K562 (cell line): ENCODE measurements around the gene CST7. TPM values are rescaled to one million over a fixed set of nuclear protein-coding genes. Genes with fewer than 3 reads are reported as not detected.

Experiments used
- CEBPB ChIP-seq: fragments of 450-650 bp; IDR thresholded peaks from 2 replicates; pipeline ENCODE4 v1.6.1; 2016; ENCODE audit warnings: missing genetic modification characterization, missing compliant biosample characterization
- CHD1 ChIP-seq: fragments of 200-600 bp; sonication (generic); IDR thresholded peaks from one replicate; pipeline ENCODE4 v1.6.1; 2012; ENCODE audit warnings: mild to moderate bottlenecking, moderate library complexity, low read length, inconsistent platforms
- CUX1 ChIP-seq: fragments of 200-800 bp; sonication (Bioruptor generic); IDR thresholded peaks from 2 replicates; pipeline ENCODE4 v1.6.1; 2016; ENCODE audit warnings: missing genetic modification characterization, missing compliant biosample characterization
- FOXJ2 ChIP-seq: fragments of 200-800 bp; sonication (Bioruptor generic); IDR thresholded peaks from 2 replicates; pipeline ENCODE4 v1.6.1; 2016; ENCODE audit warnings: missing genetic modification characterization, missing compliant biosample characterization
- FOXK2 ChIP-seq, 2 experiments: fragments of 450-650 bp; IDR thresholded peaks in 1 of 2; conservative IDR thresholded peaks in 1 of 2; 2 replicates each; pipeline ENCODE4 v1.6.1; 2016; ENCODE audit warnings: low read depth in 2 of 2, mild to moderate bottlenecking in 1 of 2
- HINFP ChIP-seq: fragments of 450-650 bp; conservative IDR thresholded peaks from 2 replicates; pipeline ENCODE4 v1.6.1; 2016; ENCODE audit warnings: missing genetic modification characterization, low read depth, mild to moderate bottlenecking, control low read depth, missing compliant biosample characterization
- IRF9 ChIP-seq: fragments of 450-650 bp; IDR thresholded peaks from 2 replicates; pipeline ENCODE4 v1.6.1; 2016; ENCODE audit warnings: missing biosample characterization, missing genetic modification characterization
- MCM2 ChIP-seq: fragments of 450-650 bp; IDR thresholded peaks from 2 replicates; pipeline ENCODE4 v1.6.1; 2017; ENCODE audit warnings: low read depth, mild to moderate bottlenecking
- MEF2A ChIP-seq: IDR thresholded peaks from 2 replicates; pipeline ENCODE4 v1.6.1; 2011; ENCODE audit warnings: low read depth, mild to moderate bottlenecking, low read length, moderate library complexity; ENCODE audit not compliant: control insufficient read depth
- MTA3 ChIP-seq: fragments of 450-650 bp; formaldehyde crosslinking; IDR thresholded peaks from 2 replicates; pipeline ENCODE4 v1.6.1; 2017; ENCODE audit warnings: mild to moderate bottlenecking, borderline replicate concordance
- PHF20 ChIP-seq: fragments of 450-650 bp; IDR thresholded peaks from 2 replicates; pipeline ENCODE4 v1.6.1; 2018; ENCODE audit not compliant: partially characterized antibody
- PTBP1 ChIP-seq: fragments of 200-400 bp; formaldehyde crosslinking; IDR thresholded peaks from 2 replicates; pipeline ENCODE4 v1.6.1; 2017; ENCODE audit warnings: low read depth, low read length
- RCOR1 ChIP-seq, 2 experiments: IDR thresholded peaks; 2 replicates each; pipeline ENCODE4 v1.6.1; 2012; ENCODE audit warnings: low read depth in 2 of 2, low read length in 2 of 2, borderline replicate concordance in 1 of 2, improper control_type of control experiment in 1 of 2
- ZBTB12 ChIP-seq: fragments of 250-450 bp; sonication (Bioruptor Pico); IDR thresholded peaks from 2 replicates; pipeline ENCODE4 v1.4.0; 2020
- ZBTB9 ChIP-seq: fragments of 450-650 bp; formaldehyde crosslinking; IDR thresholded peaks from 2 replicates; pipeline ENCODE4 v1.4.0; 2020; ENCODE audit warnings: mild to moderate bottlenecking, moderate library complexity
- ZNF165 ChIP-seq: fragments of 250-450 bp; sonication (Bioruptor Pico); IDR thresholded peaks from 2 replicates; pipeline ENCODE4 v1.4.0; 2020; ENCODE audit warnings: borderline replicate concordance
- polyA plus RNA-seq, 8 experiments: library from polyadenylated mRNA; depleted of rRNA in 4 of 8; stranded (reverse) in 5 of 8; unstranded in 3 of 8; fragments of >200 nt; fragmentation: Nextera tagmentation in 2 of 8; fragmentation: Illumina TruSeq in 1 of 8; extraction: Ambion mirVana in 2 of 8; extraction: Trizol in 1 of 8; gene quantifications; 2 replicates each; pipeline versions ENCODE4 v1.2.1 to v1.2.3, GENCODE V29; 2011 to 2014; ENCODE audit warnings: inconsistent platforms in 1 of 8, missing spikeins in 1 of 8
- total RNA-seq, 7 experiments: library from RNA; depleted of rRNA in 6 of 7; stranded (reverse); fragments of >200 nt in 6 of 7; fragmentation: Illumina TruSeq in 2 of 7; extraction: Trizol in 2 of 7; gene quantifications; 2 replicates each; pipeline versions ENCODE4 v1.2.1 to v1.2.3, GENCODE V29; 2011 to 2021; ENCODE audit warnings: low replicate concordance in 1 of 7

CST7 gene
- total and polyA plus RNA-seq, 9 of the 15 experiments (the other 6 are each of a cell fraction or from before 2014, with no cell fraction given): not detected

GRCh38 chr20:24992487-24993205 lies 43.6 kb downstream of the CST7 start, which contains the start of gene APMAP (continued):
- TF ChIP-seq HINFP (no peak), CHD1 (no peak), PTBP1 (no peak), MEF2A (no peak), ZNF165 (CRISPR knock-in tag) (no peak), FOXJ2 (tag) (no peak), ZBTB9 (CRISPR knock-in tag) (no peak), FOXK2 (conservative IDR thresholded peaks at IDR 0.05 in 1 of 2, IDR thresholded peaks at IDR 0.05 in 1 of 2; ENCODE audit: low read depth in 2 of 2) (no peak), PHF20 (peak; percentile 85), RCOR1 (IDR thresholded peaks at IDR 0.05; ENCODE audit: borderline replicate concordance in 1 of 2, low read depth in 2 of 2, low read length in 2 of 2) (no peak), IRF9 (tag) (no peak), CUX1 (no peak), CEBPB (no peak), MCM2 (no peak), MTA3 (peak; percentile 39; the same call in 1 of the 2 replicates), ZBTB12 (peak; percentile 84)
